K562 (cell line): Measurements from ENCODE around the gene FAM20B. TPM values are rescaled to one million over a fixed set of nuclear protein-coding genes. Genes with fewer than 3 reads are reported as not detected.

Experiments
- ATAC-seq: fragments of 200-7000 bp; cut with Tn5 transposase; 3 replicates; pipeline ENCODE4 v1.9.1; 2020; ENCODE audit warnings: moderate library complexity
- BruUV-seq: library from RNA; stranded (reverse); fragments of 400-500 nt; replicated peaks from 2 replicates; lab custom pipeline; 2021; lab: Mats Ljungman, UMichigan
- CTCF ChIA-PET: fragments of 300-600 bp; formaldehyde crosslinking; extraction: SDS; loops from one replicate; lab custom pipeline; 2021; ENCODE audit warnings: low intra/inter-chr PET ratio; lab: Yijun Ruan, JAX
- POLR2A ChIA-PET: fragments of 300-600, 350-650 bp; sonication (Branson Sonifier 250); formaldehyde crosslinking; extraction: SDS; loops from one replicate; lab custom pipeline; 2021; ENCODE audit warnings: antibody characterized with exemption, inconsistent platforms; lab: Yijun Ruan, JAX
- DNase-seq, 4 experiments: peaks; one replicate each; pipeline versions ENCODE4 v3.0.0 to v3.0.0-alpha.2; 2011 to 2018; ENCODE audit warnings: low spot score in 3 of 4, mixed read lengths in 3 of 4; ENCODE audit errors: extremely low read depth in 1 of 4
- FAIRE-seq: peaks from 2 replicates; lab custom pipeline; 2011; peaks lifted over from hg19 to GRCh38; lab: Jason Lieb, UNC
- H2AFZ ChIP-seq: 2 replicates; pipeline ENCODE4 v1.6.0; 2011; ENCODE audit warnings: low read depth, low read length, control low read depth, inconsistent platforms
- H3K27ac ChIP-seq: fragments of 200-600 bp; 3 replicates; pipeline ENCODE4 v1.8.0; 2011; ENCODE audit warnings: low read depth, mild to moderate bottlenecking, control low read depth, inconsistent platforms, low read length, moderate library complexity, mixed read lengths; ENCODE audit errors: extremely low read depth
- H3K27me3 ChIP-seq, 2 experiments: fragments of 300-600 bp in 1 of 2; 2 replicates in 1 of 2; 3 replicates in 1 of 2; pipeline versions ENCODE4 v1.6.0 to v1.8.0; 2011; ENCODE audit warnings: inconsistent platforms in 2 of 2, low read length in 2 of 2, mild to moderate bottlenecking in 1 of 2, mixed read lengths in 1 of 2, moderate library complexity in 1 of 2; ENCODE audit not compliant: control insufficient read depth in 2 of 2, insufficient read depth in 2 of 2
- H3K36me3 ChIP-seq: fragments of 300-600 bp; 3 replicates; pipeline ENCODE4 v1.8.0; 2011; ENCODE audit warnings: mild to moderate bottlenecking, low read length, inconsistent platforms; ENCODE audit not compliant: control insufficient read depth, insufficient read depth
- H3K4me1 ChIP-seq, 2 experiments: fragments of 200-600 bp in 1 of 2; replicated peaks in 1 of 2; 2 replicates in 1 of 2; 3 replicates in 1 of 2; pipeline versions ENCODE4 v1.5.1 to v1.8.0; 2011; ENCODE audit warnings: inconsistent platforms in 2 of 2, low read length in 2 of 2, mild to moderate bottlenecking in 1 of 2, mixed read lengths in 1 of 2, moderate library complexity in 1 of 2; ENCODE audit not compliant: control insufficient read depth in 2 of 2, insufficient read depth in 2 of 2
- H3K4me2 ChIP-seq: 2 replicates; pipeline ENCODE4 v1.6.1; 2011; ENCODE audit warnings: low read length, control low read depth, inconsistent platforms, mixed read lengths; ENCODE audit not compliant: insufficient read depth
- H3K4me3 ChIP-seq: fragments of 200-600 bp; sonication (generic), shearing (Covaris generic); 2 replicates; pipeline ENCODE4 v1.5.1; 2016; ENCODE audit warnings: control low read depth, inconsistent platforms
- H3K79me2 ChIP-seq: fragments of 200-600 bp; 3 replicates; pipeline ENCODE4 v1.8.0; 2011; ENCODE audit warnings: low read length, inconsistent platforms; ENCODE audit not compliant: control insufficient read depth, insufficient read depth
- H3K9ac ChIP-seq, 2 experiments: 2 replicates each; pipeline versions ENCODE4 v1.6.0 to v1.6.1; 2011; ENCODE audit warnings: low read depth in 2 of 2, low read length in 2 of 2, control low read depth in 1 of 2, inconsistent platforms in 1 of 2, mild to moderate bottlenecking in 1 of 2, mixed read lengths in 1 of 2; ENCODE audit not compliant: insufficient read depth in 1 of 2
- H3K9me1 ChIP-seq: one replicate; pipeline ENCODE4 v1.6.0; 2011; ENCODE audit warnings: inconsistent platforms, mild to moderate bottlenecking, low read length, moderate library complexity; ENCODE audit not compliant: control insufficient read depth, insufficient read depth
- H3K9me3 ChIP-seq: replicated peaks from 2 replicates; pipeline ENCODE4 v1.5.1; 2011; ENCODE audit warnings: low read depth, low read length, inconsistent platforms; ENCODE audit not compliant: control insufficient read depth, insufficient read depth
- H4K20me1 ChIP-seq: replicated peaks from 2 replicates; pipeline ENCODE4 v1.6.1; 2011; ENCODE audit warnings: low read length, inconsistent platforms, mixed read lengths; ENCODE audit not compliant: control insufficient read depth, insufficient read depth
- ATF7 ChIP-seq: fragments of 450-650 bp; IDR thresholded peaks from 2 replicates; pipeline ENCODE4 v1.7.1; 2014; ENCODE audit warnings: mild to moderate bottlenecking, moderate library complexity
- C11orf30 ChIP-seq: fragments of 450-650 bp; IDR thresholded peaks from 2 replicates; pipeline ENCODE4 v1.6.1; 2016; ENCODE audit warnings: low read depth, mild to moderate bottlenecking
- GTF2F1 ChIP-seq: IDR thresholded peaks from 2 replicates; pipeline ENCODE4 v1.6.1; 2011; ENCODE audit warnings: low read depth, low read length, improper control_type of control experiment
- HNRNPUL1 ChIP-seq: fragments of 200-400 bp; formaldehyde crosslinking; IDR thresholded peaks from 2 replicates; pipeline ENCODE4 v1.6.1; 2017; ENCODE audit warnings: low read length
- KLF16 ChIP-seq: IDR thresholded peaks from 2 replicates; pipeline ENCODE4 v1.6.1; 2016; ENCODE audit warnings: antibody characterized with exemption
- MAFF ChIP-seq: IDR thresholded peaks from 2 replicates; pipeline ENCODE4 v1.6.1; 2012; ENCODE audit warnings: low read length, improper control_type of control experiment
- MLX ChIP-seq, 2 experiments: fragments of 450-650 bp in 1 of 2; sonication (generic) in 1 of 2; formaldehyde crosslinking; conservative IDR thresholded peaks; 2 replicates each; pipeline versions ENCODE4 v1.4.0 to v1.8.1; 2020 to 2022; ENCODE audit warnings: mild to moderate bottlenecking in 1 of 2, missing genetic modification reagents in 1 of 2
- MTA3 ChIP-seq: fragments of 450-650 bp; formaldehyde crosslinking; IDR thresholded peaks from 2 replicates; pipeline ENCODE4 v1.6.1; 2017; ENCODE audit warnings: mild to moderate bottlenecking, borderline replicate concordance
- TCFL5 ChIP-seq: fragments of 250-450 bp; sonication (Bioruptor Pico); conservative IDR thresholded peaks from 2 replicates; pipeline ENCODE4 v1.6.1; 2021; ENCODE audit warnings: mild to moderate bottlenecking, moderate library complexity, matching md5 sums
- YY1 ChIP-seq, 3 experiments: IDR thresholded peaks; 2 replicates each; pipeline ENCODE4 v1.6.1; 2011; ENCODE audit warnings: low read length in 2 of 3, mild to moderate bottlenecking in 2 of 3, moderate library complexity in 2 of 3, borderline replicate concordance in 1 of 3, control low read depth in 1 of 3, low read depth in 1 of 3; ENCODE audit not compliant: insufficient read depth in 3 of 3, insufficient replicate concordance in 2 of 3, control insufficient read depth in 1 of 3, insufficient read length in 1 of 3; ENCODE audit errors: extremely low read depth in 1 of 3
- ZNF717 ChIP-seq: fragments of 250-450 bp; sonication (Bioruptor Pico); IDR thresholded peaks from 2 replicates; pipeline ENCODE4 v1.5.0; 2021
- ZSCAN29 ChIP-seq: fragments of 450-650 bp; IDR thresholded peaks from 2 replicates; pipeline ENCODE4 v1.6.1; 2017
- WGBS: fragments of 100-300 bp; shearing (Covaris generic); methylation state at CpG from one replicate; pipeline ENCODE4 v1.1.6; 2016; ENCODE audit warnings: low coverage, mixed read lengths; ENCODE audit not compliant: insufficient coverage; ENCODE audit errors: missing lambda C conversion rate; 5-methylcytosine and 5-hydroxymethylcytosine counted together
- in situ Hi-C: fragments of 300-500 bp; cut with MboI; formaldehyde crosslinking; loops from 4 replicates; pipeline ENCODE4 v1.15.0; 2018; ENCODE audit warnings: inconsistent platforms, mixed read lengths
- intact Hi-C: fragments of 100-400 bp; cut with micrococcal nuclease; formaldehyde crosslinking; loops from 2 replicates; pipeline ENCODE4 v1.14.2; 2022
- polyA plus RNA-seq, 8 experiments: library from polyadenylated mRNA; depleted of rRNA in 4 of 8; stranded (reverse) in 5 of 8; unstranded in 3 of 8; fragments of >200 nt; fragmentation: Nextera tagmentation in 2 of 8; fragmentation: Illumina TruSeq in 1 of 8; extraction: Ambion mirVana in 2 of 8; extraction: Trizol in 1 of 8; gene quantifications; 2 replicates each; pipeline versions ENCODE4 v1.2.1 to v1.2.3, GENCODE V29; 2011 to 2014; ENCODE audit warnings: inconsistent platforms in 1 of 8, missing spikeins in 1 of 8
- total RNA-seq, 7 experiments: library from RNA; depleted of rRNA in 6 of 7; stranded (reverse); fragments of >200 nt in 6 of 7; fragmentation: Illumina TruSeq in 2 of 7; extraction: Trizol in 2 of 7; gene quantifications; 2 replicates each; pipeline versions ENCODE4 v1.2.1 to v1.2.3, GENCODE V29; 2011 to 2021; ENCODE audit warnings: low replicate concordance in 1 of 7
- TF ChIP-seq, protein P1 (sequence below): sonication (generic); formaldehyde crosslinking; IDR thresholded peaks from 2 replicates; pipeline ENCODE4 v1.8.1; 2023; ENCODE audit warnings: mild to moderate bottlenecking, missing genetic modification reagents
- TF ChIP-seq, protein P2 (sequence below): fragments of 450-650 bp; formaldehyde crosslinking; IDR thresholded peaks from 2 replicates; pipeline ENCODE4 v1.4.0; 2020; ENCODE audit warnings: mild to moderate bottlenecking, moderate library complexity

The FAM20B gene
- total and polyA plus RNA-seq, 9 of the 15 experiments (the other 6 are each of a cell fraction or from before 2014, with no cell fraction given), result 7.2 to 67.5 (median 42.9) TPM

DNA sequence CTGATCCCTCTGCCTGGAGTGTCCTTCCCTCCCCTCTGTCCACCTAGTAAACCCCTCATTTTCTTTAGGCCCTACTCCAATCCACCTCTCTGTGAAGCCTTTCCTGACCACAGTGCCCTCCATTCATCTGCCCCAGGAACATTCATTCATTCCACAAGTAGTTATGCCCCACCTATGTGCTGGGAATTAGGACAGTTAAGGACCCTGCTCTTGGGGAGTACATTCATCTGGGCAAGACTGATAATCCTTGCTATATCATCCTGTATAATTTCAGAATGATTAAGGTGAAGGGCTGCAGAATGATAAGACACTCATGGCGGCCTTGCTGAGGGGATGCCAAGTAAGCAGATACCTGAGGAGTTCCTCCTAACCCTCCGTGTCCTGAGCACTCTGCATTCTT is 10.3 kb upstream of the FAM20B start (continued):
- peak; percentile 14; the same call in 1 of the 2 replicates for TF ChIP-seq C11orf30
- TF ChIP-seq, protein P1, sequence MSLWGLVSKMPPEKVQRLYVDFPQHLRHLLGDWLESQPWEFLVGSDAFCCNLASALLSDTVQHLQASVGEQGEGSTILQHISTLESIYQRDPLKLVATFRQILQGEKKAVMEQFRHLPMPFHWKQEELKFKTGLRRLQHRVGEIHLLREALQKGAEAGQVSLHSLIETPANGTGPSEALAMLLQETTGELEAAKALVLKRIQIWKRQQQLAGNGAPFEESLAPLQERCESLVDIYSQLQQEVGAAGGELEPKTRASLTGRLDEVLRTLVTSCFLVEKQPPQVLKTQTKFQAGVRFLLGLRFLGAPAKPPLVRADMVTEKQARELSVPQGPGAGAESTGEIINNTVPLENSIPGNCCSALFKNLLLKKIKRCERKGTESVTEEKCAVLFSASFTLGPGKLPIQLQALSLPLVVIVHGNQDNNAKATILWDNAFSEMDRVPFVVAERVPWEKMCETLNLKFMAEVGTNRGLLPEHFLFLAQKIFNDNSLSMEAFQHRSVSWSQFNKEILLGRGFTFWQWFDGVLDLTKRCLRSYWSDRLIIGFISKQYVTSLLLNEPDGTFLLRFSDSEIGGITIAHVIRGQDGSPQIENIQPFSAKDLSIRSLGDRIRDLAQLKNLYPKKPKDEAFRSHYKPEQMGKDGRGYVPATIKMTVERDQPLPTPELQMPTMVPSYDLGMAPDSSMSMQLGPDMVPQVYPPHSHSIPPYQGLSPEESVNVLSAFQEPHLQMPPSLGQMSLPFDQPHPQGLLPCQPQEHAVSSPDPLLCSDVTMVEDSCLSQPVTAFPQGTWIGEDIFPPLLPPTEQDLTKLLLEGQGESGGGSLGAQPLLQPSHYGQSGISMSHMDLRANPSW, result no peak
- TF ChIP-seq KLF16, result peak; percentile 51; the same call in 1 of the 2 replicates
- 0 out of 2 replicates have a peak, but pooled peaks have one; percentile 29 for TF ChIP-seq ATF7
- TF ChIP-seq YY1 (IDR thresholded peaks at IDR 0.05; ENCODE audit: borderline replicate concordance in 1 of 3, control insufficient read depth in 1 of 3, extremely low read depth in 1 of 3, insufficient read depth in 3 of 3, insufficient read length in 1 of 3, insufficient replicate concordance in 2 of 3, low read depth in 1 of 3, low read length in 2 of 3), result peak in 1 of 3 experiments; percentile 35
- TF ChIP-seq, all 486 proteins: peak for 26

DNA sequence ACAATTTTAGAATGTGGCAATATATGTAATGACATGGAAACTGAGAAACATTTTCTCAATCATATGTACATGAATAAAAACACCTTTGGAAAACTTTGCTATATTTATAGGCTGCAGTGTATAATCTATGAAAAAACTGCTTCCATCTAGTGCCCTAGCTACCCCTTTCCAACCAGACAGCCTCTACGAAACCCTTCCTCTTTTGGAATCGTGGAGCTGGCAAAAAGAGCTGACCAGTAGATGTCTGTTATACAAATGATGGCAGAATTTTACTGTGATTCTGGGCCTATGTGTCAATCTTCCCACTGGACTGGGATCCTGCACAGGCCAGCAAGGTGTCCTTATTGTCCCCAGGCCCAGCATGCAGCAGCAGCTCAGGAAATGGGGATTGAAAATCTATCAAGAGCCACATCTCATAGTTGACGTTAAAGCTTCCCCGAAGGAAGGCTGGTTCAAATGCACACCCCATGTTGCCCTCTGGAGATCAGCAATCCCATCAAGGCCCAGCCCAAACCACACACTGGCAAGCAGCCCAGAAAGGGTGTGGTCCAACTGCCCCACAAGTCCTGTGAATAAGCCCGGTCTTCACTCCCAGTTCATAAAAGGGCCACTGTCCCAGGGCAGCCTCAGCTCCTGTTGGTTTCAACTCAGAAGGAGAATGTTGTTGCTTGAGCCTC is 8.8 kb upstream of the FAM20B start:
- DNase-seq (peak; percentile 87 to 99 (median 91)), ATAC-seq (peak; percentile 91), FAIRE-seq (peak; percentile 99)
- H3K79me2 ChIP-seq, result peaks cover 18% of the 10 kb centered on the region; the same call in 2 of the 3 replicates
- peak overlapping the region; percentile 76 for H3K4me2 ChIP-seq
- peak overlapping the region; percentile 21 for H3K4me3 ChIP-seq
- no peaks in the 10 kb centered on the region for H3K9me1 ChIP-seq
- peak overlapping the region; percentile 67 for H3K27ac ChIP-seq
- ChIA-PET CTCF (no interaction called here), POLR2A (interaction anchor here (0.5 to 2.9 kb wide), 8 partner anchors 10 to 85 kb away, joined by 3 to 14 read pairs (median 4); no protein-coding TSS in a partner anchor)
- H3K4me1 ChIP-seq, result peaks cover 38 to 42% of the 10 kb centered on the region in 2 experiments
- in situ Hi-C loops (no loop called here), intact Hi-C loops (loop anchor here (1.0 to 2.0 kb wide), 3 partner anchors 30 to 276 kb away; partner anchors contain the start of gene SOAT1)
- no peaks in the 10 kb centered on the region for H3K9me3 ChIP-seq
- H3K9ac ChIP-seq, result peak overlapping the region; percentile 3 to 53; a peak in 3 of 4 replicates
- H3K36me3 ChIP-seq, result no peaks in the 10 kb centered on the region
- H2AFZ ChIP-seq, result peak overlapping the region; percentile 74
- WGBS, result 6% methylated on average over 5 of the region's 5 CpGs
- H4K20me1 ChIP-seq, result no peaks in the 10 kb centered on the region
- no TSS peak for BruUV-seq
- no peaks in the 10 kb centered on the region for H3K27me3 ChIP-seq
- TF ChIP-seq GTF2F1 (no peak), TCFL5 (no peak), MTA3 (peak; percentile 91; the same call in 1 of the 2 replicates), ZSCAN29 (no peak), ZNF717 (CRISPR knock-in tag) (no peak), MAFF (no peak), MLX (CRISPR knock-in tag; conservative IDR thresholded peaks at IDR 0.05) (no peak), HNRNPUL1 (no peak)
- TF ChIP-seq, protein P2, sequence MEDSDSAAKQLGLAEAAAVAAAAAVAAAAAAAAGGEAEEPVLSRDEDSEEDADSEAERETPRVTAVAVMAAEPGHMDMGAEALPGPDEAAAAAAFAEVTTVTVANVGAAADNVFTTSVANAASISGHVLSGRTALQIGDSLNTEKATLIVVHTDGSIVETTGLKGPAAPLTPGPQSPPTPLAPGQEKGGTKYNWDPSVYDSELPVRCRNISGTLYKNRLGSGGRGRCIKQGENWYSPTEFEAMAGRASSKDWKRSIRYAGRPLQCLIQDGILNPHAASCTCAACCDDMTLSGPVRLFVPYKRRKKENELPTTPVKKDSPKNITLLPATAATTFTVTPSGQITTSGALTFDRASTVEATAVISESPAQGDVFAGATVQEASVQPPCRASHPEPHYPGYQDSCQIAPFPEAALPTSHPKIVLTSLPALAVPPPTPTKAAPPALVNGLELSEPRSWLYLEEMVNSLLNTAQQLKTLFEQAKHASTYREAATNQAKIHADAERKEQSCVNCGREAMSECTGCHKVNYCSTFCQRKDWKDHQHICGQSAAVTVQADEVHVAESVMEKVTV, result no peak
